ENCODE results near the gene EFNB3.

GRCh38 chr17:7707446-7707845 lies 2.4 kb downstream of the EFNB3 start:
- TF ChIP-seq CTCF (tag by site-specific recombination; IDR thresholded peaks at IDR 0.05) (no peak), ZNF555 (tag by site-specific recombination; conservative IDR thresholded peaks at IDR 0.05) (no peak), ZNF596 (tag by site-specific recombination; IDR thresholded peaks at IDR 0.05) (no peak), ZNF514 (tag by site-specific recombination; IDR thresholded peaks at IDR 0.05) (no peak), SCRT2 (tag by site-specific recombination; IDR thresholded peaks at IDR 0.05) (no peak)
- TF ChIP-seq, protein P1, sequence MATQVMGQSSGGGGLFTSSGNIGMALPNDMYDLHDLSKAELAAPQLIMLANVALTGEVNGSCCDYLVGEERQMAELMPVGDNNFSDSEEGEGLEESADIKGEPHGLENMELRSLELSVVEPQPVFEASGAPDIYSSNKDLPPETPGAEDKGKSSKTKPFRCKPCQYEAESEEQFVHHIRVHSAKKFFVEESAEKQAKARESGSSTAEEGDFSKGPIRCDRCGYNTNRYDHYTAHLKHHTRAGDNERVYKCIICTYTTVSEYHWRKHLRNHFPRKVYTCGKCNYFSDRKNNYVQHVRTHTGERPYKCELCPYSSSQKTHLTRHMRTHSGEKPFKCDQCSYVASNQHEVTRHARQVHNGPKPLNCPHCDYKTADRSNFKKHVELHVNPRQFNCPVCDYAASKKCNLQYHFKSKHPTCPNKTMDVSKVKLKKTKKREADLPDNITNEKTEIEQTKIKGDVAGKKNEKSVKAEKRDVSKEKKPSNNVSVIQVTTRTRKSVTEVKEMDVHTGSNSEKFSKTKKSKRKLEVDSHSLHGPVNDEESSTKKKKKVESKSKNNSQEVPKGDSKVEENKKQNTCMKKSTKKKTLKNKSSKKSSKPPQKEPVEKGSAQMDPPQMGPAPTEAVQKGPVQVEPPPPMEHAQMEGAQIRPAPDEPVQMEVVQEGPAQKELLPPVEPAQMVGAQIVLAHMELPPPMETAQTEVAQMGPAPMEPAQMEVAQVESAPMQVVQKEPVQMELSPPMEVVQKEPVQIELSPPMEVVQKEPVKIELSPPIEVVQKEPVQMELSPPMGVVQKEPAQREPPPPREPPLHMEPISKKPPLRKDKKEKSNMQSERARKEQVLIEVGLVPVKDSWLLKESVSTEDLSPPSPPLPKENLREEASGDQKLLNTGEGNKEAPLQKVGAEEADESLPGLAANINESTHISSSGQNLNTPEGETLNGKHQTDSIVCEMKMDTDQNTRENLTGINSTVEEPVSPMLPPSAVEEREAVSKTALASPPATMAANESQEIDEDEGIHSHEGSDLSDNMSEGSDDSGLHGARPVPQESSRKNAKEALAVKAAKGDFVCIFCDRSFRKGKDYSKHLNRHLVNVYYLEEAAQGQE (tag by site-specific recombination; IDR thresholded peaks at IDR 0.05): no peak
- TF ChIP-seq, protein P2, sequence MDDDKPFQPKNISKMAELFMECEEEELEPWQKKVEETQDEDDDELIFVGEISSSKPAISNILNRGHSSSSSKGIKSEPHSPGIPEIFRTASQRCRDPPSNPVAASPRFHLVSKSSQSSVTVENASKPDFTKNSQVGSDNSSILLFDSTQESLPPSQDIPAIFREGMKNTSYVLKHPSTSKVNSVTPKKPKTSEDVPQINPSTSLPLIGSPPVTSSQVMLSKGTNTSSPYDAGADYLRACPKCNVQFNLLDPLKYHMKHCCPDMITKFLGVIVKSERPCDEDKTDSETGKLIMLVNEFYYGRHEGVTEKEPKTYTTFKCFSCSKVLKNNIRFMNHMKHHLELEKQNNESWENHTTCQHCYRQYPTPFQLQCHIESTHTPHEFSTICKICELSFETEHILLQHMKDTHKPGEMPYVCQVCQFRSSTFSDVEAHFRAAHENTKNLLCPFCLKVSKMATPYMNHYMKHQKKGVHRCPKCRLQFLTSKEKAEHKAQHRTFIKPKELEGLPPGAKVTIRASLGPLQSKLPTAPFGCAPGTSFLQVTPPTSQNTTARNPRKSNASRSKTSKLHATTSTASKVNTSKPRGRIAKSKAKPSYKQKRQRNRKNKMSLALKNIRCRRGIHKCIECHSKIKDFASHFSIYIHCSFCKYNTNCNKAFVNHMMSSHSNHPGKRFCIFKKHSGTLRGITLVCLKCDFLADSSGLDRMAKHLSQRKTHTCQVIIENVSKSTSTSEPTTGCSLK (tag by site-specific recombination; IDR thresholded peaks at IDR 0.05): no peak
- TF ChIP-seq, protein P3, sequence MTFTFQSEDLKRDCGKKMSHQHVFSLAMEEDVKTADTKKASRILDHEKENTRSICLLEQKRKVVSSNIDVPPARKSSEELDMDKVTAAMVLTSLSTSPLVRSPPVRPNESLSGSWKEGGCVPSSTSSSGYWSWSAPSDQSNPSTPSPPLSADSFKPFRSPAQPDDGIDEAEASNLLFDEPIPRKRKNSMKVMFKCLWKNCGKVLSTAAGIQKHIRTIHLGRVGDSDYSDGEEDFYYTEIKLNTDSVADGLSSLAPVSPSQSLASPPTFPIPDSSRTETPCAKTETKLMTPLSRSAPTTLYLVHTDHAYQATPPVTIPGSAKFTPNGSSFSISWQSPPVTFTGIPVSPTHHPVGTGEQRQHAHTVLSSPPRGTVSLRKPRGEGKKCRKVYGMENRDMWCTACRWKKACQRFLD (tag by site-specific recombination; IDR thresholded peaks at IDR 0.05): no peak

Data from HEK293 (cell line).